Measurements from ENCODE around the gene PRKCE.

Gene PRKCE

GRCh38 chr2:46122318-46122976, 471.0 kb downstream of the PRKCE start:
- Histone ChIP-seq H3K36me3 (ENCODE audit: insufficient read depth, low read length) (no peaks in the 10 kb centered on the region), H3K9ac (ENCODE audit: low read depth, low read length) (no peak overlapping the region), H3K4me1 (ENCODE audit: insufficient read depth, low read length) (0 out of 2 replicates have a peak, but pooled peaks cover under 1% of the 10 kb centered on the region), H3K9me3 (ENCODE audit: control insufficient read depth, insufficient read depth, low read length) (no peaks in the 10 kb centered on the region)

- no peaks in the 10 kb centered on the region for H3K9me3 ChIP-seq (ENCODE audit: control insufficient read depth, insufficient read depth, low read length)
- H3K9ac ChIP-seq (ENCODE audit: low read depth, low read length), result no peak overlapping the region
- no peaks in the 10 kb centered on the region for H3K4me1 ChIP-seq (ENCODE audit: insufficient read depth, low read length)
- H3K36me3 ChIP-seq (ENCODE audit: insufficient read depth, low read length), result no peaks in the 10 kb centered on the region
Observed at GRCh38 chr2:46123013-46123412, 471.5 kb downstream of the PRKCE start.

DNA sequence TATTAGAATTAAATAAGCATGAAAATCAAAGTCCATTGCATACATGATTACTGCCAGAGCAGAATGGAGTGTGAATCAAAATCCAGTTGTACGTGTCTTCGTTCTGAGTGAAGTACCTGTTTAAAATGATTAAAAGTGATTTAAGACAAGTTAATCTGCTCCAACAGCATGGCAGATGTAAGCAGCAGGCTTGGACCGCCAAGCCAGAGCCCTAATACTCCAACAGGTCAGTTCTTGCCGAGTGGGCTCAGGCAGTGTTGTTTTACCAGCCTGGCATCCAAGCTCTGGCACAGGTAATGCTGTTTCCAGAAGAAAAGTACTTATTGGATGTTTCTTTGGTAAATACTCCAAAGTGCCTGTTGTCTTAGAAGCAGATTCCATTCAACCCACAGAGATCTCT, 474.3 kb downstream of the PRKCE start:
- Histone ChIP-seq H3K36me3 (ENCODE audit: insufficient read depth, low read length) (no peaks in the 10 kb centered on the region), H3K9ac (ENCODE audit: low read depth, low read length) (no peak overlapping the region), H3K4me1 (ENCODE audit: insufficient read depth, low read length) (no peaks in the 10 kb centered on the region), H3K9me3 (ENCODE audit: control insufficient read depth, insufficient read depth, low read length) (no peaks in the 10 kb centered on the region)

- Histone ChIP-seq H3K4me1 (ENCODE audit: insufficient read depth, low read length) (no peaks in the 10 kb centered on the region), H3K9ac (ENCODE audit: low read depth, low read length) (no peak overlapping the region), H3K36me3 (ENCODE audit: insufficient read depth, low read length) (no peaks in the 10 kb centered on the region), H3K9me3 (ENCODE audit: control insufficient read depth, insufficient read depth, low read length) (no peaks in the 10 kb centered on the region)
Observed at GRCh38 chr2:46126571-46126970, 475.1 kb downstream of the PRKCE start.

GRCh38 chr2:46127176-46127575, 475.7 kb downstream of the PRKCE start:
- no peaks in the 10 kb centered on the region for H3K36me3 ChIP-seq (ENCODE audit: insufficient read depth, low read length)
- no peaks in the 10 kb centered on the region for H3K9me3 ChIP-seq (ENCODE audit: control insufficient read depth, insufficient read depth, low read length)
- no peak overlapping the region for H3K9ac ChIP-seq (ENCODE audit: low read depth, low read length)
- no peaks in the 10 kb centered on the region for H3K4me1 ChIP-seq (ENCODE audit: insufficient read depth, low read length)

DNA sequence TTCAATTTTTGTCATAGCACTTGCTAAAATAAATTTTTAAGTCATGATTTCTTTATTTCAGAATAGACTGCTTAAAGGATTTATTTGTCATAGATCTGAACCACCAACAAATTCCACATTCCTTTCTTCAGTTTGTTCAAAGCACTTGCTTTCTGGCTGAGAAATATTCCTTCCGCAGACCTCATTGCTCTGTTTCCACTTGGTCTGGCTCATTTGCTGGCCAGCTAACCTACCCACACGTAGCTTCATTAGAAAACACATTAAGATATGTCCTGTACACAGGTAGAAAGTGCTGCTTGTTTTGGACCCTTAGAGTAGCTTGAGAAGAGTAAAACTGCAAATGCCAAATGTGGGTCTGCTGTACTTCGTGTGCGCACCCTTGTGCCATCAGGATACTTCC, 479.0 kb downstream of the PRKCE start:
- H3K9ac ChIP-seq (ENCODE audit: low read depth, low read length), result no peak overlapping the region
- no peaks in the 10 kb centered on the region for H3K4me1 ChIP-seq (ENCODE audit: insufficient read depth, low read length)
- H3K36me3 ChIP-seq (ENCODE audit: insufficient read depth, low read length), result no peaks in the 10 kb centered on the region
- no peaks in the 10 kb centered on the region for H3K9me3 ChIP-seq (ENCODE audit: control insufficient read depth, insufficient read depth, low read length)

DNA sequence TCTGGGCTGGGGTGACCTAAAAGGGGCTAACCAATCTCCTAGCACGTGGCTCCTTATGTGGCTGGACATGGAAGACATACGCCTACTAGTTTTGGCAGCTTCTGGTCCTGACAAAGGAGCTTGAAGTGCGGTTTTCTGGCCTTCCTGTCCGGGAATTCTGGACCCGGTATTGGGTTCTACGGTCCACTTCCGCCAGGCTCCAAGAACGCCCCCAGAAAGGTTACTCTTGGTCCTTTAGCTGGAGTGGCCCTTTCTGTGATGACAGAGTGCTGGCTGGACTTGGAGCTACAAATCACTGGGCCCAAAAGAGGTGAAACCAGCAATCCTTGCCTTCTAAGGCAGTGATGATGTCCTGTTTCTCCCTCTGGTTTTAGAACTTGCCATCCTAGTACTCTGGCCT, 481.5 kb downstream of the PRKCE start:
- no peak overlapping the region for H3K9ac ChIP-seq (ENCODE audit: low read depth, low read length)
- peaks cover 7% of the 10 kb centered on the region; the same call in 1 of the 2 replicates for H3K4me1 ChIP-seq (ENCODE audit: insufficient read depth, low read length)
- no peaks in the 10 kb centered on the region for H3K36me3 ChIP-seq (ENCODE audit: insufficient read depth, low read length)
- no peaks in the 10 kb centered on the region for H3K9me3 ChIP-seq (ENCODE audit: control insufficient read depth, insufficient read depth, low read length)

GRCh38 chr2:46134531-46135227, 483.2 kb downstream of the PRKCE start:
- Histone ChIP-seq H3K9me3 (ENCODE audit: control insufficient read depth, insufficient read depth, low read length) (no peaks in the 10 kb centered on the region), H3K36me3 (ENCODE audit: insufficient read depth, low read length) (no peaks in the 10 kb centered on the region)

DNA sequence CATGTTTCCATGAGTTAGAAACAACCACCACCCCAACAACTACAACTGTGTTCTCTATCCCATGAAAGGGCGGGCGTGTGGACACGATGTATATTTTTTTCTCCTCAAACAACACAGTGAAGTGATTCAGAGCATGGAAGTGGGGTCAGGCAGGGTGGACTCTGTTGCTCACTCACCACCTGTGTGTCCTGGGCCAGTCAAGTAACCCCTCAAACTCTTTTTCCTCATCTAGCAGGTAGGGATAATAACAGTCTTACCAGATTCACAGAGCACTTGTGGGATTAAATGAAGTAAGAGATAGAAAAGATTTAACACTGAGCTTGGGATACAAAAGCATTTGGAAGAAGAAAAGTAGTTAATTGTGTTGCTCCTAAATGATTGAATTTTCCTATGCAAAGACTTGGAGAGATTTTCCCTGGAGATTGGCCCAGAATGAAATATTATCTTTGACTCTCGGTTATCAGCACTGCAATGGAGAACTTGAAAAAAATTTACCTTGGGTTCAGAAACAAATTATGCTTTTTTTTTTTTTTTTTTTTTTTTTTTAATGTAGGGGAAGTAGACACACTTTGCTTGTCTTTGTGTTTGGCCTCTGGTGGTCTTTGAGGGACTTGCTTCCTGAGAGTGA, 483.9 kb downstream of the PRKCE start:
- Histone ChIP-seq H3K4me1 (ENCODE audit: insufficient read depth, low read length) (peaks cover 7% of the 10 kb centered on the region; the same call in 1 of the 2 replicates), H3K9me3 (ENCODE audit: control insufficient read depth, insufficient read depth, low read length) (no peaks in the 10 kb centered on the region), H3K36me3 (ENCODE audit: insufficient read depth, low read length) (no peaks in the 10 kb centered on the region), H3K9ac (ENCODE audit: low read depth, low read length) (no peak overlapping the region)

More at GRCh38 chr2:46134531-46135227, 483.2 kb downstream of the PRKCE start:
- peaks cover 7% of the 10 kb centered on the region; the same call in 1 of the 2 replicates for H3K4me1 ChIP-seq (ENCODE audit: insufficient read depth, low read length)
- no peak overlapping the region for H3K9ac ChIP-seq (ENCODE audit: low read depth, low read length)

GRCh38 chr2:46135958-46136357, 484.5 kb downstream of the PRKCE start:
- no peaks in the 10 kb centered on the region for H3K36me3 ChIP-seq (ENCODE audit: insufficient read depth, low read length)

GRCh38 chr2:46136481-46136880, 485.0 kb downstream of the PRKCE start:
- Histone ChIP-seq H3K4me1 (ENCODE audit: insufficient read depth, low read length) (peaks cover 7% of the 10 kb centered on the region; the same call in 1 of the 2 replicates), H3K9ac (ENCODE audit: low read depth, low read length) (no peak overlapping the region), H3K36me3 (ENCODE audit: insufficient read depth, low read length) (no peaks in the 10 kb centered on the region), H3K9me3 (ENCODE audit: control insufficient read depth, insufficient read depth, low read length) (no peaks in the 10 kb centered on the region)

More at GRCh38 chr2:46135958-46136357, 484.5 kb downstream of the PRKCE start:
- Histone ChIP-seq H3K9ac (ENCODE audit: low read depth, low read length) (no peak overlapping the region), H3K4me1 (ENCODE audit: insufficient read depth, low read length) (peaks cover 7% of the 10 kb centered on the region; the same call in 1 of the 2 replicates), H3K9me3 (ENCODE audit: control insufficient read depth, insufficient read depth, low read length) (no peaks in the 10 kb centered on the region)

DNA sequence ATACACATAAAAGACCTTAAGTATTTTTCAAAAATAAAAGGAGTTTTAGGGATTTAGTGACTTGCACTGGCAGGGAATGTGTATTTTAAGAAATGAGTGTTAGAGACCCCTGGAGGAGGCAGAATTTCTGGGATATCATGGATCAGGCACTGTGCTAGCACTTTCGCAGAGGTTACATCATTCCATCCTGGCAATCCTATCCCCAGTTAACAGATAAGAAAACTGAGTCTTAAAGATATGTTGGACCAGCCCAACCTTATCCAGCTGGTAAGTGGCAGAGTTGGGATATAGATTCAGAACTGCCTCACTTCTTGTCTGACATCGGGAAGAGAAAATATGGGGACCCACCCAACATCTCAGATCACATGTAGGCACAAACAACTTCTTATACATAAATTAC, 485.5 kb downstream of the PRKCE start:
- Histone ChIP-seq H3K9ac (ENCODE audit: low read depth, low read length) (no peak overlapping the region), H3K4me1 (ENCODE audit: insufficient read depth, low read length) (peaks cover 7% of the 10 kb centered on the region; the same call in 1 of the 2 replicates), H3K9me3 (ENCODE audit: control insufficient read depth, insufficient read depth, low read length) (no peaks in the 10 kb centered on the region), H3K36me3 (ENCODE audit: insufficient read depth, low read length) (no peaks in the 10 kb centered on the region)

DNA sequence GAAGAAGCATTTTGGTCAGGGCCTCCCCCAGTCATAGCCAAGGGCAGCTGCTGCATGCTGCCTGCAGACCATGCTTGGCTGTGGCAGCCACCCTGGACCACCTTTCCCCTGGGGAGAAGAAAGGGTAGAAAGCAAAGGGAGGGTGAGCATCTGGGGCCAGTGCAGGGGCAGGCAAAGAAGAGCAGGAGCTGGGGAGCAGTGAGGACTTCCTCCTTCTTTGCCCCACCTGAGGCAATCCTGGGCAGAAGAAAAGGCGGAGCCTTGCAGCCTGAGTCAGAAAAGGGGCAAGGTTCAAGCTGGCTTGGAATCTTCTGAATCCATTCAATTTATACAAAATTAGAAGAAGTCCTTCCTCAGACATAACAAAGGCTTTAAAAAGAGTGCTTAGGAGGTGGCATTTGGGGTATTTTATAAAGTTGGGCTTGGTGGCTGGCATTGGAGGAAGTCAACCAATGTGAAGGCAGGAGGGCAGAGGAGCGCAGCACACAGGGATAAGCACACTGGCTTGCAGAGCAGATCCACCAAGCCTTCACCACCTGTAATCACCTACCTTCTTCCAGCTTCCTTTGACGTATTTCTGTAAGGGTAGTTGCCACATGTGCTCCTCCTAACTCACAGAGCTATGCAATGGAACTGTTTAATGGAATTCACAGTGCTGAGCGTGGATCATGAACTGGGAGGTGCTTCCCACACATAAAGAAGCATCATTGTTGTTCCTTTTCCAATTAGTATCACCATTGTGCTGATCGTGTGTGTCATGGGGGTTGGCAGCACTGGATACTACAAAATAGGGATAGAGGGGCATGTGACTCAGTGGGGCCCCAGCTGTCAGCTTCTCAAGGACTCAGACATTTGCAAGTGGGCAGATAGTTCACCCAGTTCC, 491.3 kb downstream of the PRKCE start:
- no peaks in the 10 kb centered on the region for H3K9me3 ChIP-seq (ENCODE audit: control insufficient read depth, insufficient read depth, low read length)
- peaks cover 17% of the 10 kb centered on the region; the same call in 1 of the 2 replicates for H3K4me1 ChIP-seq (ENCODE audit: insufficient read depth, low read length)
- H3K9ac ChIP-seq (ENCODE audit: low read depth, low read length), result no peak overlapping the region
- H3K36me3 ChIP-seq (ENCODE audit: insufficient read depth, low read length), result no peaks in the 10 kb centered on the region

All from ES-I3 (cell line).